Fibroblast of the aortic adventitia (primary cell): ENCODE measurements around the gene C7orf57. TPM values are rescaled to one million over a fixed set of nuclear protein-coding genes. Genes with fewer than 3 reads are reported as not detected.
A peak's percentile ranks its signal among the peaks of the same experiment; 100 is the strongest.
"Not testable (repeated sequence)": the region's sequence is repeated elsewhere in the genome, so short reads cannot be mapped to it uniquely, and the experiment has no call there.

Experiments used
- DNase-seq: peaks from one replicate; pipeline ENCODE4 v3.0.0-alpha.2; 2010; ENCODE audit warnings: low read depth
- H3K4me3 ChIP-seq: 2 replicates; pipeline ENCODE4 v1.5.1; 2011; ENCODE audit warnings: low read depth, mild to moderate bottlenecking, control low read depth, low read length, moderate library complexity
- total RNA-seq: library from RNA; depleted of rRNA; stranded (reverse); fragments of >200 nt; gene quantifications from 2 replicates; pipeline ENCODE4 v1.2.3, GENCODE V29; 2012; ENCODE audit warnings: low replicate concordance
- TF ChIP-seq, protein P1 (sequence below): IDR thresholded peaks from 2 replicates; pipeline ENCODE4 v1.5.1; 2011; ENCODE audit warnings: mild to moderate bottlenecking, low read length, control low read depth, inconsistent platforms; ENCODE audit not compliant: insufficient read depth

C7orf57 gene
- total RNA-seq, 1 donor: 0.09 TPM

DNA sequence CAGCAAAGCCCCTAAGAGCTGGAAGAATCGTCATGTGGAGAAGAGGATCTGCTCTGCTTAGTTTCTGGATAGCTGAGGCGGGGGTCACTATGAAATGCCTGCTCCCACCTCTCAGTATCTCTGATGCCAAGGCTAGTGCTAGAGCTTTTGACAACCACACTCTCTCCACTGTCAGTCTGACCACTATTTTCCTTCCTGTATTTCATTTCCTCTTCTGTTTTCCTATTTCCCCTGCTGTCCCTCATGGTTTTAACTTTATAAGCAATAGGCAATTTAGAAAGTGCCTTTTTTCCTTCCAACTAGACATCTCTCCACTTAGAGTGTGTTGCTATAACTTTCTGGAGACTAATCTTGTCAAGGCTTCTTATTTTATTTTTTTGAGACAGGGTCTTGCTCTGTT is 23.6 kb downstream of the C7orf57 start:
- no peak for DNase-seq
- TF ChIP-seq, protein P1, sequence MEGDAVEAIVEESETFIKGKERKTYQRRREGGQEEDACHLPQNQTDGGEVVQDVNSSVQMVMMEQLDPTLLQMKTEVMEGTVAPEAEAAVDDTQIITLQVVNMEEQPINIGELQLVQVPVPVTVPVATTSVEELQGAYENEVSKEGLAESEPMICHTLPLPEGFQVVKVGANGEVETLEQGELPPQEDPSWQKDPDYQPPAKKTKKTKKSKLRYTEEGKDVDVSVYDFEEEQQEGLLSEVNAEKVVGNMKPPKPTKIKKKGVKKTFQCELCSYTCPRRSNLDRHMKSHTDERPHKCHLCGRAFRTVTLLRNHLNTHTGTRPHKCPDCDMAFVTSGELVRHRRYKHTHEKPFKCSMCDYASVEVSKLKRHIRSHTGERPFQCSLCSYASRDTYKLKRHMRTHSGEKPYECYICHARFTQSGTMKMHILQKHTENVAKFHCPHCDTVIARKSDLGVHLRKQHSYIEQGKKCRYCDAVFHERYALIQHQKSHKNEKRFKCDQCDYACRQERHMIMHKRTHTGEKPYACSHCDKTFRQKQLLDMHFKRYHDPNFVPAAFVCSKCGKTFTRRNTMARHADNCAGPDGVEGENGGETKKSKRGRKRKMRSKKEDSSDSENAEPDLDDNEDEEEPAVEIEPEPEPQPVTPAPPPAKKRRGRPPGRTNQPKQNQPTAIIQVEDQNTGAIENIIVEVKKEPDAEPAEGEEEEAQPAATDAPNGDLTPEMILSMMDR: no peak
- no peak overlapping the region for H3K4me3 ChIP-seq

GRCh38 chr7:48059706-48060105 is 24.4 kb downstream of the C7orf57 start:
- TF ChIP-seq, protein P1: no peak

GRCh38 chr7:48063985-48064384 is 28.6 kb downstream of the C7orf57 start:
- DNase-seq: no peak
- TF ChIP-seq, protein P1: no peak
- no peak overlapping the region for H3K4me3 ChIP-seq

More at GRCh38 chr7:48059706-48060105, 24.4 kb downstream of the C7orf57 start:
- H3K4me3 ChIP-seq: no peak overlapping the region
- no peak for DNase-seq

DNA sequence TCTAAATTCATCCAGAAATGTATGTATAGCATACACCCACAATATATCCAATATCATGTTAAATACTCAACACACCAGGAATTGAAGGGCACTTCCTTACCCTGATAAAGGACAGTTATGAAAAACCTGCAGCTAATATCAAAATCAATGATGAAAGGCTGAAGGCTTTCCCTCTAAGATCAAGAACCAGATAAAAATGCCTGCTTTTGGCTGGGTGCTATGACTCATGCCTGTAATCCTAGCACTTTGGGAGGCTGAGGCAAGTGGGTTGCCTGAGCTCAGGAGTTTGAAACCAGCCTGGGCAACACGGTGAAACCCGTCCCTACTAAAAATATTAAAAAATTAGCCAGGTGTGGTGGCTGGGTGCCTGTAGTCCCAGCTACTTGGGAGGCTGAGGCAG is 32.1 kb downstream of the C7orf57 start:
- TF ChIP-seq, protein P1: no peak
- no peak for DNase-seq
- no peak overlapping the region for H3K4me3 ChIP-seq

DNA sequence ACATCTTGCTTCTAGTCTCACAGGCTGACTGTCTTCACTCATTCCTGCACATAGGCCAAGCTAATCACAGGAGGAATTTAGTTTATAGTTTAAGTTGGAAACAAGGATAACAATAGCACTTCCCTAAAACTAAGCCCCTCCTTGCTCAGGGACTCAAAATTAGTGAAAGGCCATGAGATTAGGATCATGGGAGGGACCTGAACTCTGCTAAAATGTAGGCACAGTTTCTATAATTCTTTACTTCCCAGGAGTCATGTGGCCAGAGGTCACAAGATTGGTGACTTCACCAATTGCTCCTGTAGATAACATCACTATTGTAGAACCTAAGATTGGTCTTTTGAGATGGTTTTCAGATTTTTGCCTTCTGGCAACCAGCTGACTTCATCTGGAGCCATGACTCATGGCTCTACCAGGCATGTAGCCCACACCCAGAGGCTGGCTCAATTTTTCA is 38.9 kb downstream of the C7orf57 start:
- peak; percentile 65 for DNase-seq
- H3K4me3 ChIP-seq: no peak overlapping the region
- TF ChIP-seq, protein P1: no peak

- no peak for DNase-seq
- no peak overlapping the region for H3K4me3 ChIP-seq
- TF ChIP-seq, protein P1: no peak
Observed at GRCh38 chr7:48077423-48077822, 42.1 kb downstream of the C7orf57 start.

DNA sequence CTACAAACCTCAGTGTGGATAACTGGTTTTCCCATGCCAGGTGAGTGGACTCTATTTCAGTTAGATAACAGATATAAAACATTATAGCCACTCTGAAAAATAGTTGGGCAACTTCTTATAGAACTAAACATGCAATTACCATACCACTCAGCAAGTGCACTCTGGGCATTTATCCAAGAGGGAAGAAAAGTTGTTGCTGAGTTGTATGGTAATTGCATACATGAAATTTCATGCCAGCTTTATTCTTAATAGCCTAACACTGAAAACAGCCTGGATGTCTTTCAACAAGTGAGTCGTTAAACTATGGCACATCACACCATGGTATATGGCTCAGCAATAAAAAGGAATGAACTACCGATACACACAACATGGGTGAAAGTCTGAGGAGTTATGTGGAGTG is 43.1 kb downstream of the C7orf57 start:
- DNase-seq: no peak
- TF ChIP-seq, protein P1: no peak
- no peak overlapping the region for H3K4me3 ChIP-seq

GRCh38 chr7:48082378-48082777 is 47.0 kb downstream of the C7orf57 start:
- not testable (repeated sequence) for DNase-seq, H3K4me3 ChIP-seq
